GM12864 (cell line): ENCODE results near the gene SRR.

Experiments used
- DNase-seq: peaks from one replicate; pipeline ENCODE4 v3.0.0-alpha.2; 2011; ENCODE audit warnings: low read depth
- H3K4me3 ChIP-seq: 2 replicates; pipeline ENCODE4 v1.5.1; 2011; ENCODE audit warnings: mild to moderate bottlenecking, low read depth, low read length, control low read depth
- CTCF ChIP-seq: IDR thresholded peaks from 2 replicates; pipeline ENCODE4 v1.5.1; 2011; ENCODE audit warnings: low read depth, mild to moderate bottlenecking, moderate library complexity, low read length, control low read depth, inconsistent platforms; ENCODE audit errors: missing control alignments

The SRR gene

DNA sequence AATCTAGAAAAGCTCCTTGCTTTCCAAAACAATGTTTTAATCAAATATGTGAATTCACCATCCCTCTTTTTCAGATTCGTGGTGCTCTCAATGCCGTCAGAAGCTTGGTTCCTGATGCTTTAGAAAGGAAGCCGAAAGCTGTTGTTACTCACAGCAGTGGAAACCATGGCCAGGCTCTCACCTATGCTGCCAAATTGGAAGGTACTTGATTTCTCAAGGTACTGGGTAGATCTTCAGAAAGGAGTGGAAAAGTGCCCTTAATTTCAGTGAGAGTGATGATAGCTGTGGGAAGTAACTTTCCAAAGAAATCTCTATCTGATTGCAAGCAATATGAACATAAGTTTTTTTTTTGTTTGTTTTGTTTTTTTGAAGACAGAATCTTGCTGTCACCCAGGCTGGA lies 14.0 kb downstream of the SRR start:
- no peak for TF ChIP-seq CTCF
- no peak overlapping the region for H3K4me3 ChIP-seq
- DNase-seq = no peak

DNA sequence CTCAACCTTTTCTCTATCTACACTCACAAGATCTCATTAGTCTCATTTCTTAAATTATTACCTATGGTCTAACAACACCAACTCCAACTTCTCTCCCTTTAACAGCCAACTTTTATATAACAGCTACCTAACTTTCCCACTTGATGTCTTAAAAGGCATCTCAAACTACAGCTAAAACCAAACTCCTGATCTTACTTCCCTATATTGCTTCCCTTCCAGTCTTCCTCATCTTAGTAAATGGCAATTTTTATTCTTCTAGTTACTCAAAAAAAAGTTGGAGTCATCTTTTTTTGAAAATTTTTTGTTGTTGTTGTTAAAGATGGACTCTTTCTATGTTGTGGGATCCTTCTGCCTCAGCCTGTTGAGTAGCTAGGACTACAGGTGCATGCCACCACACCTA lies 15.3 kb downstream of the SRR start:
- TF ChIP-seq CTCF = no peak
- no peak for DNase-seq
- H3K4me3 ChIP-seq = no peak overlapping the region

GRCh38 chr17:2321399-2321798 lies 17.6 kb downstream of the SRR start:
- no peak for TF ChIP-seq CTCF
- H3K4me3 ChIP-seq = no peak overlapping the region
- no peak for DNase-seq

DNA sequence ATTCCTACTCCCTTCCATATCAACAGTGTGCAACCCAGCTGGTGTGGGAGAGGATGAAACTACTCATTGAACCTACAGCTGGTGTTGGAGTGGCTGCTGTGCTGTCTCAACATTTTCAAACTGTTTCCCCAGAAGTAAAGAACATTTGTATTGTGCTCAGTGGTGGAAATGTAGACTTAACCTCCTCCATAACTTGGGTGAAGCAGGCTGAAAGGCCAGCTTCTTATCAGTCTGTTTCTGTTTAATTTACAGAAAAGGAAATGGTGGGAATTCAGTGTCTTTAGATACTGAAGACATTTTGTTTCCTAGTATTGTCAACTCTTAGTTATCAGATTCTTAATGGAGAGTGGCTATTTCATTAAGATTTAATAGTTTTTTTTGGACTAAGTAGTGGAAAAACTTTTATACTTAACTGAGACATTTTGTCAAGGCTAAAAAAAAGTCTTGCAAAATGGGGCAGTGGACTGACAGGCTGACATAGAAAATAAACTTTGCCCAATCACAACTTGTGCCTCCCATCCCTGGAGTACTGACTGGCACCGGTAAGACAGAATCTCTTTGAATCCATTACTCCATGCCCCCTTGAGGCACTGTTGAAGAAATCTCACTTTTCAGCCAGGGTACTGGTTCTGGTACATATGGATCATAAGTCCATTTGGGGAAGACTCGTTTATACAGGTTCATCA lies 20.0 kb downstream of the SRR start:
- no peak overlapping the region for H3K4me3 ChIP-seq
- TF ChIP-seq CTCF = no peak
- DNase-seq = no peak

- no peak overlapping the region for H3K4me3 ChIP-seq
- no peak for TF ChIP-seq CTCF
- no peak for DNase-seq
Observed at GRCh38 chr17:2331303-2331702, 27.6 kb downstream of the SRR start.

- TF ChIP-seq CTCF = no peak
- H3K4me3 ChIP-seq = peak overlapping the region; percentile 91
- no peak for DNase-seq
Observed at GRCh38 chr17:2335726-2336214, 32.0 kb downstream of the SRR start.
